GM21447 (cell line): ENCODE data around the gene CEACAM16.
"Not testable (repeated sequence)": the region's sequence is repeated elsewhere in the genome, so short reads cannot be mapped to it uniquely, and the experiment has no call there.

ENCODE experiments used
- ATAC-seq: cut with Tn5 transposase; IDR thresholded peaks from one replicate; pipeline ENCODE4 v1.9.1; 2021; ENCODE audit not compliant: unreplicated experiment

CEACAM16 gene

GRCh38 chr19:44702551-44703176 lies 3.7 kb downstream of the CEACAM16 start:
- no peak for ATAC-seq

DNA sequence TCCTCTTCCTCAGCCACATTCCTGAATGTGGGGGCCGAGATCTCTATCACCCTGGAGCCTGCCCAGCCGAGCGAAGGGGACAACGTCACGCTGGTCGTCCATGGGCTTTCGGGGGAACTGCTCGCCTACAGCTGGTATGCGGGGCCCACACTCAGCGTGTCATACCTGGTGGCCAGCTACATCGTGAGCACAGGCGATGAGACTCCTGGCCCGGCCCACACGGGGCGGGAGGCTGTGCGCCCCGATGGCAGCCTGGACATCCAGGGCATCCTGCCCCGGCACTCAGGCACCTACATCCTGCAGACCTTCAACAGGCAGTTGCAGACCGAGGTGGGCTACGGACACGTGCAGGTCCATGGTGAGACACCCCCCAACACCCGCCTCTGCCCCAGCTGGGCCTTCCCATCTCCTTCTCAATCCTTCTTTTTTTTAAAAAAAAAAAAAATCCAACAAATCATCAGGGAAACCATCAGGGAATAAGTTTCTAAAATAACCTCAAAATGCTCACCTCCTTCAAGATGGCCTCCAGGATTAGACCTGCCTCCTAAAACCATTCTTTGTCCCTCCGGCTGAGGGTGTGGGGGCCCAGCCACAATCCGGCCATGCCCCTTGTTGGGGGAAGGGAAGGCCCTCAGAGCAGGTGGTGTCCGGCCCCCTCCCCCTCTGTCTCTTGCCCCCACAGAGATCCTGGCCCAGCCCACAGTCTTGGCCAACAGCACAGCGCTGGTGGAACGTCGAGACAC lies 4.6 kb downstream of the CEACAM16 start:
- no peak for ATAC-seq

DNA sequence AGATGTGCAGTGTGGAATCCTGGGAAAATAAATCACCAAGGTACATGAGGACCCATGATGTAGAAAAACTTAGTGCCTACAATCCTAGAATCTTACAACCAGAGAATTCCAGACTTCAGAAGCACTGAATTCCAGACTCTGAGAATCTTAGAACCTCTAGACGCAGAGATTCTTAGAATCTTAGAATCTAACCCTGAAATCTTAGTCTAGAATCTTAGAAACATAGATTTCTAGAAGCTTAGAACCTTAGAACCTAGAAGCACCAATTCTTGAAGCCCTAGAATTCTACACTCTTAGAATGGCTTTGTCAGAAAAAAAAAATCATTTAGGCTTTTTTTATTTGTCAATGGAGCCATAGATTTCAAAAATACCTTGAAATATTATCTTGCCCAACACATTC lies 6.0 kb downstream of the CEACAM16 start:
- ATAC-seq = no peak

DNA sequence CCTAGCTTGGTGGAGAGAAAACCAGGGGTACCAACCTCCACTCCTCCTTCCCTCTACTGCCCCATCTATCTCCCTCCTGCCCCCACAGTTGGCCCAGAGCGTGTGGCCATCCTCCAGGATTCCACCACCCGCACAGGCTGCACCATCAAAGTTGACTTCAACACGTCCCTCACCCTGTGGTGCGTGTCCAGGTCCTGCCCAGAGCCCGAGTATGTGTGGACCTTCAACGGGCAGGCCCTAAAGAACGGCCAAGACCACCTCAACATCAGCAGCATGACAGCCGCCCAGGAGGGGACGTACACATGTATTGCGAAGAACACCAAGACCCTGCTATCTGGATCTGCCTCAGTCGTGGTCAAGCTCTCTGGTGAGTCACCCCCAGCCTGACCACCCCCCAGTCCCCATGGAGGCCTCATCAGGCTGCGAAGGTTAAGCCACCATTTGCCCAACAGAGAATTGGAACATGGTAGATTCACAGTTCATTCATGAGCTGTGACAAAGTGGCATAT lies 6.6 kb downstream of the CEACAM16 start:
- ATAC-seq = no peak

- no peak for ATAC-seq
Measured at GRCh38 chr19:44706506-44707236, 7.7 kb downstream of the CEACAM16 start.

- ATAC-seq = no peak
Measured at GRCh38 chr19:44707794-44708193, 8.8 kb downstream of the CEACAM16 start.

GRCh38 chr19:44708940-44709339 lies 10.0 kb downstream of the CEACAM16 start:
- ATAC-seq = no peak

- not testable (repeated sequence) for ATAC-seq
Measured at GRCh38 chr19:44709434-44710266, 10.7 kb downstream of the CEACAM16 start.

GRCh38 chr19:44710483-44710882 lies 11.5 kb downstream of the CEACAM16 start:
- ATAC-seq = no peak

DNA sequence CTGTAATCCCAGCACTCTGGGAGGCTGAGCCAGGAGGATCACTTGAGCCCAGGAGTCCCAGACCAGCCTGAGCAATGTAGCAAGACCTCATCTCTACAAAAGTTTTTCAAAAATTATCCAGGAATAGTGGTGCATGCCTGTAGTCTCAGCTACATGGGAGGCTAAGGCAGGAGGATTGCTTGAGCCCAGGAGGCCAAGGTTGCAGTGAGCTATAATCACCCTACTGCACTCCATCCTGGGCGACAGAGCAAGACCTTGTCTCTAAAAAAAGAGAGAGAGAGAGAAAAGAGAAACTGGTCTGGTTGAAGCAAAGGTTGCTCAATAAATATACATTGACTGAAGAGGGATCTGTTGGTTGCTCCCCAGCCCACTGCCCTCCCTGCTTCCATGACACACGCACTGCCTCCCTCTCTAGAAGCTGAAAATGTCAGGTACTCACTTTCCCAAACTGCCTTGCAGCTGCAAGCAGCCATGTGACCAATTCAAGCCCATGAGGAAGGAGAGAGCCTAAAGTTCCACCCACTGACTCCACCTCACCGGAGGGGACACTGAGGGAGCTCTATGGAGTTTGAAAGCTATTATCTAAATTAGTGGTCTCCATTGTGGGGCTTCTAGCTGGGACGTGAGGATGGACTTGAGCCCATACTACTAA lies 14.0 kb downstream of the CEACAM16 start:
- no peak for ATAC-seq

- ATAC-seq = no peak
Measured at GRCh38 chr19:44714597-44715169, 15.7 kb downstream of the CEACAM16 start.

GRCh38 chr19:44717603-44718002 lies 18.7 kb downstream of the CEACAM16 start:
- ATAC-seq = no peak

DNA sequence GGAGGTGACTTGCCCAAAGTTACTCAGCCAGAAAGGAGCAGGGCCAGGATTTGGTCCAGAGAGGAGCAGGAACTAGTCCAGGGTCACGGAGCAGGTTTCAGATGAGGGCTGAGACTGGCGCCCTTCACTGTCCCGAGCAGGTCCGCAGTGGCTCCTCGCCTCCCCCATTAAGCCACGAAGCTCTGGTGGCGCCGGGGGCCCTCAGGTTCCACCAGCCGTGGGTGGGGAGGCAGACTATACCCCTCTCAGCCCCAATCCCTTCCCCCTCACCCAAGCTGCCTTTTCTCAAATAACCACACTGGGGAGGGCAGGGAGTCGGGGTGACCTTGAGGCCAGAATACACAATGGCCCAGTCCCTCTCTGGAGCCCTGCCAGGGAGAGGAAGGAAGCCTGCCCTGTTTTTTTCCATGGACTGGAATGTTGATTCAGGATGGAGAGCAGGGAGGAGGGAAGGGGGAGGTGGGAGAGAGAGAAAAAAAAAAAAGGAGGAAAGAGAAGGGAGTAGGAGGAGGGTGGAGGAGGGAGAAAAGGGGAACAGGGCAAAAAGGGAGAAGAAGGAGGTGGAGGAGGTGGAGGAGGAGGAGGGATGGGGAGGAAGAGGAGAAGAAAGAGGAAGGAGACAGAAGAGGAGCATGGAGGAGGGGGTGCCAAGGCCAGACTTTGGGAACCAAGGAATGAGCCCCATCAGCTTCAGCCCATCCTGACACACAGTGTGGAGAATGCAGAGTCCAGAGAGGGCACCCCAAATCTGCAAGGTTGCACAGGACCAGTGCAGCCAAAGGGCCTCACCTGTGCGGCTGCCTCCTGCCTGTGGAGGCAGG lies 19.7 kb downstream of the CEACAM16 start:
- ATAC-seq = no peak

DNA sequence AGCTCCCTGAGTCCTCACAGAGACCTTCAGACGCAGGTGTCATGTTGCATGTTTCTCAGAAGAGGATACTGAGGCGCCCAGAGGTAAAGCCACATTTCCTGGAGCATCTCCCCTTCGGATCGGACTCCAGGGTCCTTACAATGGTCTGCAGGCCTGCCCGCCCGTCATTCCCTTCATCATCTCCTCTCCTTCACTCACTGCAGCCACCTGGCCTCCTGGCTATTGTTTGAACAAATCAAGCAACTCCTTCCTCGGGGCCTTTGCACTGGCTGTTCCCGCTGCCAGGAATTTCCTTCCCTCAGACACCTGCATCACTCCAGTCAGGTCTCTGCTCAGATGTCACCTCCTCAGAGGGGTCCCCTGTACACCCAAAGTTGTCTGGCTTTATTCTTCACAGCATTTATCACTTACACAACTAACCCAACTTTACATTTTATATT lies 20.3 kb downstream of the CEACAM16 start:
- no peak for ATAC-seq

- not testable (repeated sequence) for ATAC-seq
Measured at GRCh38 chr19:44720396-44720795, 21.4 kb downstream of the CEACAM16 start.

GRCh38 chr19:44720945-44721344 lies 22.0 kb downstream of the CEACAM16 start:
- ATAC-seq = no peak

DNA sequence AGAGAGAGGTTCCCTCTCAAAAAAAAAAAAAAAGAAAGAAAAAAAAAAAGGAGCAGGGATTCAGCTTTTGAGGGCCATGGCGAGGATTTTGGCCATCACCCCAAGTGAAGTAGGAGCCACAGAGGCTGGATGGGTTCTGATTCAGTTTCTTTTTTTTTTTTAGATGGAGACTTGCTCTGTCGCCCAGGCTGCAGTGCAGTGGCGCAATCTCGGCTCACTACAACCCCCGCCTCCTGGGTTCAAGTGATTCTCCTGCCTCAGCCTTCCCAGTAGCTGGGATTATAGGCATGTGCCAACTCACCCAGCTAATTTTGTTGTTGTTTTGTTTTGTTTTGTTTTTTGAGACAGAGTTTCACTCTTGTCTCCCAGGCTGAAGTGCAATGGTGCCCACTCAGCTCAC lies 22.4 kb downstream of the CEACAM16 start:
- not testable (repeated sequence) for ATAC-seq

DNA sequence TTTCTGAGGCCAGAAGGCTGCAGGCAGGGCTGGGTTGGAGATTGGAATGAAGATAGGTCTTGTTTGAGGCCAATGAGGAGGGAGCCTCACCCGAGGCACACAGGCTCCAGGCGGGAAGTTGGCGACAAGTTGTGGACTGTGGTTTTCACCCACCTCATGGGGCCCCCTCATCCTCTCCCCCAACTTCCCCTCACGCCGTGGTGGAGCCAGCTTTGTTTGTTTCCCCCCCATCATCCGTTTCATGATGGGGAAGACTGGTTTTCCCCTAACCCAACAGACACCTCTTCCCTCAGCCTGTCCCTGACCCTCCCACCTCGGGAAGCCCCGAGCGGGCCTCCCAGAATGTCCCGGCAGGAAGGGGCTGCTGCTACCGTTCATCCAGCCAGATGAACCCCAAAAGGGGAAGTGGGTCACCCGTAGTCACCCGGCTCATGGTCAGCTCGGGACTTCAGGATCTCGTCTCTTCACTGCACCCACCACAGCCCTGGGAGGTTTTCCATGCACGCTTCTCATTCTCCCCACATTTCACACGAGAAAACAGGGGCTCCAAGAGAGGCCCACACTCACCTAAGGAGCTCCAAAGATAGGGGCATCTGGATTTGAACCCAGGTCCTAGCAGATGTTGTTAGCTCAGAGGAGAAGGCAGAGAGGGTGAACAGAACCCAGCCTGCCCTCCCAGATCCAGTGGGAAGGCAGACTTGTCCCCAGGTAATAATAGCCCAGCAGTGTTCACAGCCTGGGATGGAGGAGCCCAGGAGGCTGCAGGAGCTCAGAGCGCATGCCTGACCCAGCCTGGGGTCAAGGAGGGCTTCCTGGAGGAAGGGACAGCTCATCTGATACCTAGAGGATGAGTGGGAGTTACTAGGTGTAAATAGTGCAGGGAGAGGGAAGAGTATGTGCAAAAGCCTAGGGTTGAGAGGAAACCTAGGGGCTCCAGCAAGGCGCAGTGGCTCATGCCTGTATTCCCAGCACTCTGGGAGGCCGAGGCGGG lies 23.5 kb downstream of the CEACAM16 start:
- ATAC-seq = no peak
